SK-N-SH treated with all-trans-retinoic acid at 6 μM for 48 hours (cell line): ENCODE data around the gene TBC1D4.

Experiments
- ATAC-seq: fragments of 200-7000 bp; cut with Tn5 transposase; 3 replicates; pipeline ENCODE4 v1.9.1; 2020; ENCODE audit warnings: mild to moderate bottlenecking, moderate library complexity
- ARNTL ChIP-seq: fragments of 450-650 bp; formaldehyde crosslinking; IDR thresholded peaks from 2 replicates; pipeline ENCODE4 v1.5.0; 2020; ENCODE audit warnings: low read depth, mild to moderate bottlenecking, moderate library complexity, borderline replicate concordance
- BACH2 ChIP-seq: fragments of 250-450 bp; sonication (Bioruptor Pico); IDR thresholded peaks from 2 replicates; pipeline ENCODE4 v1.9.0; 2021; ENCODE audit warnings: mild to moderate bottlenecking, borderline replicate concordance
- CSDC2 ChIP-seq: fragments of 250-450 bp; sonication (Bioruptor Pico); IDR thresholded peaks from 2 replicates; pipeline ENCODE4 v1.5.0; 2020; ENCODE audit warnings: mild to moderate bottlenecking, moderate library complexity
- ESRRG ChIP-seq: fragments of 250-450 bp; sonication (Bioruptor Pico); IDR thresholded peaks from 2 replicates; pipeline ENCODE4 v1.6.1; 2021; ENCODE audit warnings: mild to moderate bottlenecking
- GLIS3 ChIP-seq: fragments of 250-450 bp; sonication (Bioruptor Pico); IDR thresholded peaks from 2 replicates; pipeline ENCODE4 v1.5.0; 2020; ENCODE audit warnings: mild to moderate bottlenecking, moderate library complexity
- ISL1 ChIP-seq: fragments of 250-450 bp; sonication (Bioruptor Pico); IDR thresholded peaks from 2 replicates; pipeline ENCODE4 v2.1.2; 2022; ENCODE audit warnings: mild to moderate bottlenecking, moderate library complexity
- OSR1 ChIP-seq: fragments of 250-450 bp; sonication (Bioruptor Pico); IDR thresholded peaks from 2 replicates; pipeline ENCODE4 v1.8.0; 2022; ENCODE audit warnings: moderate library complexity, mild to moderate bottlenecking, inconsistent platforms
- PPARA ChIP-seq: fragments of 250-450 bp; sonication (Bioruptor Pico); IDR thresholded peaks from 2 replicates; pipeline ENCODE4 v1.5.0; 2020; ENCODE audit warnings: mild to moderate bottlenecking, borderline replicate concordance
- RARB ChIP-seq: fragments of 250-450 bp; sonication (Bioruptor Pico); IDR thresholded peaks from 2 replicates; pipeline ENCODE4 v1.8.0; 2021; ENCODE audit warnings: mild to moderate bottlenecking, moderate library complexity
- SNAI2 ChIP-seq: fragments of 250-450 bp; sonication (Bioruptor Pico); IDR thresholded peaks from 2 replicates; pipeline ENCODE4 v1.5.0; 2020; ENCODE audit warnings: mild to moderate bottlenecking, moderate library complexity
- TCF4 ChIP-seq: fragments of 250-450 bp; sonication (Bioruptor Pico); IDR thresholded peaks from 2 replicates; pipeline ENCODE4 v1.8.0; 2021; ENCODE audit warnings: mild to moderate bottlenecking, moderate library complexity, borderline replicate concordance
- TOX ChIP-seq: fragments of 250-450 bp; sonication (Bioruptor Pico); IDR thresholded peaks from 2 replicates; pipeline ENCODE4 v1.8.0; 2021; ENCODE audit warnings: mild to moderate bottlenecking, moderate library complexity, borderline replicate concordance
- ZC3H10 ChIP-seq: fragments of 250-450 bp; sonication (Bioruptor Pico); IDR thresholded peaks from 2 replicates; pipeline ENCODE4 v1.5.1; 2021; ENCODE audit warnings: mild to moderate bottlenecking, moderate library complexity
- ZFP3 ChIP-seq: fragments of 250-450 bp; sonication (Bioruptor Pico); IDR thresholded peaks from 2 replicates; pipeline ENCODE4 v1.5.0; 2020; ENCODE audit warnings: mild to moderate bottlenecking, moderate library complexity
- ZFP30 ChIP-seq: fragments of 450-650 bp; formaldehyde crosslinking; IDR thresholded peaks from 2 replicates; pipeline ENCODE4 v1.5.0; 2022; ENCODE audit warnings: mild to moderate bottlenecking, moderate library complexity
- ZNF565 ChIP-seq: fragments of 450-650 bp; formaldehyde crosslinking; conservative IDR thresholded peaks from 2 replicates; pipeline ENCODE4 v1.5.0; 2020; ENCODE audit warnings: low read depth, mild to moderate bottlenecking, moderate library complexity
- ZNF70 ChIP-seq: fragments of 450-650 bp; formaldehyde crosslinking; IDR thresholded peaks from 2 replicates; pipeline ENCODE4 v1.5.0; 2020; ENCODE audit warnings: mild to moderate bottlenecking, moderate library complexity
- ZNF8 ChIP-seq: fragments of 450-650 bp; formaldehyde crosslinking; IDR thresholded peaks from 2 replicates; pipeline ENCODE4 v1.5.0; 2020; ENCODE audit warnings: mild to moderate bottlenecking, moderate library complexity
- TF ChIP-seq, protein P1 (sequence below): fragments of 250-450 bp; sonication (Bioruptor Pico); IDR thresholded peaks from 2 replicates; pipeline ENCODE4 v1.8.0; 2021; ENCODE audit warnings: low read depth, mild to moderate bottlenecking, moderate library complexity, borderline replicate concordance
- TF ChIP-seq, protein P2 (sequence below): fragments of 250-450 bp; sonication (Bioruptor Pico); IDR thresholded peaks from 2 replicates; pipeline ENCODE4 v1.5.1; 2021; ENCODE audit warnings: mild to moderate bottlenecking, moderate library complexity
- TF ChIP-seq, protein P3 (sequence below): fragments of 250-450 bp; sonication (Bioruptor Pico); IDR thresholded peaks from 2 replicates; pipeline ENCODE4 v1.8.0; 2020; ENCODE audit warnings: mild to moderate bottlenecking, moderate library complexity, borderline replicate concordance

TBC1D4 gene

DNA sequence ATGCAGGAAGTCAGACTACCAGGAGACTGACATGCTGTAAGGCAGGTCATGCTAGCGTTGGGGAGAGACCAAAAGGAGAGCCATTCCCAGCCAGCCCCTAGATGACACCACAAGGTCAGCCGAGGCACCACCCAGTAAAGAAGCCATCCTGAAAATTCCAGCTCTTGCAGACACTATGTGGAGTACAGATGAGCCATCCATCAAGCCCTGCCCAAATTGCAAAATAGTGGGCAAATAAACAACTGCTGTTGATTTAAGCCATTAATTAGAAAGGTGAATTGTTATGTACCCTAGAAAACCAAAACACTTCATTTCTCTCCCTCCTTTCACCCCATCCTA, 82.1 kb downstream of the TBC1D4 start:
- no peak for ATAC-seq
- TF ChIP-seq RARB (CRISPR knock-in tag), result no peak
- no peak for TF ChIP-seq CSDC2
- TF ChIP-seq GLIS3 (CRISPR knock-in tag), result no peak
- TF ChIP-seq SNAI2 (CRISPR knock-in tag), result no peak
- TF ChIP-seq ZNF8 (CRISPR knock-in tag), result no peak
- TF ChIP-seq, protein P1, sequence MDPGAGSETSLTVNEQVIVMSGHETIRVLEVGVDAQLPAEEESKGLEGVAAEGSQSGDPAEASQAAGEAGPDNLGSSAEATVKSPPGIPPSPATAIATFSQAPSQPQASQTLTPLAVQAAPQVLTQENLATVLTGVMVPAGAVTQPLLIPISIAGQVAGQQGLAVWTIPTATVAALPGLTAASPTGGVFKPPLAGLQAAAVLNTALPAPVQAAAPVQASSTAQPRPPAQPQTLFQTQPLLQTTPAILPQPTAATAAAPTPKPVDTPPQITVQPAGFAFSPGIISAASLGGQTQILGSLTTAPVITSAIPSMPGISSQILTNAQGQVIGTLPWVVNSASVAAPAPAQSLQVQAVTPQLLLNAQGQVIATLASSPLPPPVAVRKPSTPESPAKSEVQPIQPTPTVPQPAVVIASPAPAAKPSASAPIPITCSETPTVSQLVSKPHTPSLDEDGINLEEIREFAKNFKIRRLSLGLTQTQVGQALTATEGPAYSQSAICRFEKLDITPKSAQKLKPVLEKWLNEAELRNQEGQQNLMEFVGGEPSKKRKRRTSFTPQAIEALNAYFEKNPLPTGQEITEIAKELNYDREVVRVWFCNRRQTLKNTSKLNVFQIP, result no peak
- TF ChIP-seq, all 23 proteins: peak for 0

DNA sequence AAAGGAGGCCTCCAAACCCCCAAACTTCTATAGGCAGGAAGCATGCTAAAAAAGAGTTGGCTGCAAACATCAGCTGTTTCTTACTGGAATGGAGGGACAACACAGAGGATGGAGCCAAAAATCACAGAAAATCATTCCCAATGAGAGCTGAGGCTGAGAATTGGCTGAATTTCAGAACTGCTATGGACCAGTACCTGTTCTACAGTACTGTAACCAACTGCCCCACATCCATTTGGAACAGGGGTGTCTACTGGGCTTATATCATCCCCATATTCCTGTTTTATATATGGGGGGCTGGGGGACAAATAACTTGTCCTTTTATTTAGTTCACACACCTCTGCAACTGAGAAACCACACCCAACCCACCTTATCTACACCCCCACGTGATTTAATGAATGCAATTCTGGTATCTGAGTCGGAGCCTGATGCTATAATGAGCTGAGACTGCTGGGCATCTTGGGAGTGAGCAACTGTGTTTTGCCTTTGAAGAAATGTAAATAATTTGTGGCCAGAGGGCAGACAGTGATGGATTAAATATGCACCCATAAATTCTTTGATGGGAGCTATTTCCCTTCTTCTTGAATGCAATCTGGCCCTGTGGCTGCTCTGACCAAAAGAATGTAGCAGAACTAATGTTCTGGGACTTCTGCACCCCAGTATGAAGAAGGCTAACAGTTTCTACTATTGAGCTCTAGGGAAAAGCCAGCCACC, 82.6 kb downstream of the TBC1D4 start:
- ATAC-seq, result no peak
- TF ChIP-seq OSR1 (no peak), ZFP30 (CRISPR knock-in tag) (no peak), TCF4 (CRISPR knock-in tag) (no peak), TOX (no peak), BACH2 (CRISPR knock-in tag) (no peak), RARB (CRISPR knock-in tag) (no peak), ZFP3 (CRISPR knock-in tag) (no peak), ZC3H10 (CRISPR knock-in tag) (no peak), ZNF8 (CRISPR knock-in tag) (no peak), CSDC2 (no peak)

DNA sequence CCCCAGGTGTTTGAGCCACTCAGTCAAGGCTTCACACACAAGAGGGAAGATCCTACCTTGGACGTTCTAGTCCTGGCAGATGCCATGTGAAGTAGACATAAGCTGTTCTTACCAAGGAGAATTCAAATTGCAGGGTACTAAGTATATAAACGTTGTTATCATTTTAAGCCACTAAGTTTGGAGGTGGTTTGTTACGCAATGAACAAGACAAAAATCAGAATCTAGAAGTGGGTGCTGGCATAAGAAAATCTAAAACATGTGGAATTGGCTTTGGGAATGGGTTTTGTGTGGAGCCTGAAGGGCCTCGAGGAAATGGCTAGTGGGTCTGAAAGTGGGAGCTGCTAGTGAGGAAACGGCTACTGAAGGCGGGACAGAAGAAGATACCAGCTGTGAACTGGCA, 83.9 kb downstream of the TBC1D4 start:
- ATAC-seq, result no peak
- TF ChIP-seq TOX, result no peak
- TF ChIP-seq PPARA (CRISPR knock-in tag), result no peak
- TF ChIP-seq ZNF565 (CRISPR knock-in tag), result no peak
- TF ChIP-seq ARNTL (CRISPR knock-in tag), result no peak
- TF ChIP-seq ZNF70 (CRISPR knock-in tag), result no peak
- no peak for TF ChIP-seq SNAI2 (CRISPR knock-in tag)
- TF ChIP-seq ZFP3 (CRISPR knock-in tag), result no peak
- TF ChIP-seq, protein P2, sequence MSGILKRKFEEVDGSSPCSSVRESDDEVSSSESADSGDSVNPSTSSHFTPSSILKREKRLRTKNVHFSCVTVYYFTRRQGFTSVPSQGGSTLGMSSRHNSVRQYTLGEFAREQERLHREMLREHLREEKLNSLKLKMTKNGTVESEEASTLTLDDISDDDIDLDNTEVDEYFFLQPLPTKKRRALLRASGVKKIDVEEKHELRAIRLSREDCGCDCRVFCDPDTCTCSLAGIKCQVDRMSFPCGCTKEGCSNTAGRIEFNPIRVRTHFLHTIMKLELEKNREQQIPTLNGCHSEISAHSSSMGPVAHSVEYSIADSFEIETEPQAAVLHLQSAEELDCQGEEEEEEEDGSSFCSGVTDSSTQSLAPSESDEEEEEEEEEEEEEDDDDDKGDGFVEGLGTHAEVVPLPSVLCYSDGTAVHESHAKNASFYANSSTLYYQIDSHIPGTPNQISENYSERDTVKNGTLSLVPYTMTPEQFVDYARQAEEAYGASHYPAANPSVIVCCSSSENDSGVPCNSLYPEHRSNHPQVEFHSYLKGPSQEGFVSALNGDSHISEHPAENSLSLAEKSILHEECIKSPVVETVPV (CRISPR knock-in tag), result no peak
- TF ChIP-seq ESRRG (CRISPR knock-in tag), result no peak
- TF ChIP-seq, protein P3, sequence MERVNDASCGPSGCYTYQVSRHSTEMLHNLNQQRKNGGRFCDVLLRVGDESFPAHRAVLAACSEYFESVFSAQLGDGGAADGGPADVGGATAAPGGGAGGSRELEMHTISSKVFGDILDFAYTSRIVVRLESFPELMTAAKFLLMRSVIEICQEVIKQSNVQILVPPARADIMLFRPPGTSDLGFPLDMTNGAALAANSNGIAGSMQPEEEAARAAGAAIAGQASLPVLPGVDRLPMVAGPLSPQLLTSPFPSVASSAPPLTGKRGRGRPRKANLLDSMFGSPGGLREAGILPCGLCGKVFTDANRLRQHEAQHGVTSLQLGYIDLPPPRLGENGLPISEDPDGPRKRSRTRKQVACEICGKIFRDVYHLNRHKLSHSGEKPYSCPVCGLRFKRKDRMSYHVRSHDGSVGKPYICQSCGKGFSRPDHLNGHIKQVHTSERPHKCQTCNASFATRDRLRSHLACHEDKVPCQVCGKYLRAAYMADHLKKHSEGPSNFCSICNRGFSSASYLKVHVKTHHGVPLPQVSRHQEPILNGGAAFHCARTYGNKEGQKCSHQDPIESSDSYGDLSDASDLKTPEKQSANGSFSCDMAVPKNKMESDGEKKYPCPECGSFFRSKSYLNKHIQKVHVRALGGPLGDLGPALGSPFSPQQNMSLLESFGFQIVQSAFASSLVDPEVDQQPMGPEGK (CRISPR knock-in tag), result no peak
- no peak for TF ChIP-seq TCF4 (CRISPR knock-in tag)
- TF ChIP-seq GLIS3 (CRISPR knock-in tag), result no peak
- no peak for TF ChIP-seq ZC3H10 (CRISPR knock-in tag)
- TF ChIP-seq BACH2 (CRISPR knock-in tag), result no peak
- no peak for TF ChIP-seq ISL1 (CRISPR knock-in tag)
- no peak for TF ChIP-seq ZFP30 (CRISPR knock-in tag)
- TF ChIP-seq, all 23 proteins: peak for 0

DNA sequence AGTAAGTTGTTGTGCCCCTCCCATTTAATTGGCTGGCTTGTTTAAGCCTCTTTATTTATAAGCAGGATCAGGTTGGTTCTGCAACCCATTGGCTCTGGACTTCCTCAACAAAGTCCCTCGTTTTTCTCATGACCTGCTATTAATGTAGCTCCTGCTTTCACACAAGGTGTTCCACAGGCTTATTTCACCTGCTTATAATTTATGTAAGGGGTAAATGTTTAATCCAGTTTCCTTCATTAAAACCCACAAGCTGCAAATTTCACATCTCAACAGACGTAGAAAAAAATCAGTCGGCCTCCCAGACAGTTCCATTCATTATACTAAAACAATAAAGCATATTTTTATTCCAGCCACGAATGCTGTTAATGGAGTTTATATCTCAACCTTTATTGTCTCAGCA, 86.1 kb downstream of the TBC1D4 start:
- TF ChIP-seq CSDC2, result no peak
- no peak for TF ChIP-seq BACH2 (CRISPR knock-in tag)
- TF ChIP-seq, protein P2 (CRISPR knock-in tag), result no peak
- TF ChIP-seq ZFP30 (CRISPR knock-in tag), result no peak
- TF ChIP-seq TOX, result no peak
- ATAC-seq, result no peak
